Ishikawa (cell line): ENCODE measurements around the gene OPCML.

Experiments
- CEBPB ChIP-seq: IDR thresholded peaks from 2 replicates; pipeline ENCODE4 v1.6.1; 2012
- CREB1 ChIP-seq: IDR thresholded peaks from 2 replicates; pipeline ENCODE4 v1.6.1; 2012; ENCODE audit warnings: low read depth
- EGR1 ChIP-seq: IDR thresholded peaks from 2 replicates; pipeline ENCODE4 v1.6.1; 2012
- EP300 ChIP-seq: IDR thresholded peaks from 2 replicates; pipeline ENCODE4 v1.6.1; 2012; ENCODE audit warnings: borderline replicate concordance
- FOXM1 ChIP-seq: IDR thresholded peaks from 2 replicates; pipeline ENCODE4 v1.6.1; 2012; ENCODE audit warnings: low read depth, borderline replicate concordance
- NFIC ChIP-seq: IDR thresholded peaks from 2 replicates; pipeline ENCODE4 v1.6.1; 2012
- RAD21 ChIP-seq: IDR thresholded peaks from 2 replicates; pipeline ENCODE4 v1.6.1; 2012; ENCODE audit warnings: low read depth
- TAF1 ChIP-seq: IDR thresholded peaks from 2 replicates; pipeline ENCODE4 v1.6.1; 2012; ENCODE audit warnings: low read depth, mild to moderate bottlenecking
- TCF12 ChIP-seq: IDR thresholded peaks from 2 replicates; pipeline ENCODE4 v1.6.1; 2012; ENCODE audit warnings: low read depth
- TEAD4 ChIP-seq: IDR thresholded peaks from 2 replicates; pipeline ENCODE4 v1.6.1; 2012
- YY1 ChIP-seq: IDR thresholded peaks from 2 replicates; pipeline ENCODE4 v1.6.1; 2012; ENCODE audit warnings: low read depth
- ZBTB7A ChIP-seq: IDR thresholded peaks from 2 replicates; pipeline ENCODE4 v1.6.1; 2012; ENCODE audit warnings: low read depth
- TF ChIP-seq, protein P1 (sequence below): IDR thresholded peaks from 2 replicates; pipeline ENCODE4 v1.6.1; 2012; ENCODE audit warnings: low read depth, mild to moderate bottlenecking
- TF ChIP-seq, protein P2 (sequence below): IDR thresholded peaks from 2 replicates; pipeline ENCODE4 v1.6.1; 2012
- TF ChIP-seq, protein P3 (sequence below): IDR thresholded peaks from 2 replicates; pipeline ENCODE4 v1.6.1; 2012

The OPCML gene

DNA sequence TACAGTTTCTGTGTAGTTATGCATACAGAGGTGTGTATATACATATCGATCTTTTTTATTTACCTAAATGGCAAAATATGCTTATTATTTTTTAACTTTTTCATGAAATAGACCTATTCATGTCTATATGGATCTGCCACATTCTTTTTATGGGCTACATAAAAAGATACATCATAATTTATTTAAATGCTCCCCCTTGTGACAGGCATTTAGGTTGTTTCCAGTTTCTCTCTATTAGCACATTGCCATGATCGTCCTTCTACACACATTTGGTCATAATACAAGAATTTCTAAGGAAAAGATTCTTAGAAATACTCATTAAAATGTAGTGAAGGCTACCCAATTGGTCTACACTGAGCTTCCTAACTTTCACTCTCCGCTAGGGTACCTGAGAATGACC is 1067.4 kb downstream of the OPCML start:
- TF ChIP-seq FOXM1 (no peak), TCF12 (no peak), ZBTB7A (no peak), EGR1 (no peak), NFIC (no peak), TEAD4 (no peak), YY1 (no peak), TAF1 (no peak)
- TF ChIP-seq, protein P1, sequence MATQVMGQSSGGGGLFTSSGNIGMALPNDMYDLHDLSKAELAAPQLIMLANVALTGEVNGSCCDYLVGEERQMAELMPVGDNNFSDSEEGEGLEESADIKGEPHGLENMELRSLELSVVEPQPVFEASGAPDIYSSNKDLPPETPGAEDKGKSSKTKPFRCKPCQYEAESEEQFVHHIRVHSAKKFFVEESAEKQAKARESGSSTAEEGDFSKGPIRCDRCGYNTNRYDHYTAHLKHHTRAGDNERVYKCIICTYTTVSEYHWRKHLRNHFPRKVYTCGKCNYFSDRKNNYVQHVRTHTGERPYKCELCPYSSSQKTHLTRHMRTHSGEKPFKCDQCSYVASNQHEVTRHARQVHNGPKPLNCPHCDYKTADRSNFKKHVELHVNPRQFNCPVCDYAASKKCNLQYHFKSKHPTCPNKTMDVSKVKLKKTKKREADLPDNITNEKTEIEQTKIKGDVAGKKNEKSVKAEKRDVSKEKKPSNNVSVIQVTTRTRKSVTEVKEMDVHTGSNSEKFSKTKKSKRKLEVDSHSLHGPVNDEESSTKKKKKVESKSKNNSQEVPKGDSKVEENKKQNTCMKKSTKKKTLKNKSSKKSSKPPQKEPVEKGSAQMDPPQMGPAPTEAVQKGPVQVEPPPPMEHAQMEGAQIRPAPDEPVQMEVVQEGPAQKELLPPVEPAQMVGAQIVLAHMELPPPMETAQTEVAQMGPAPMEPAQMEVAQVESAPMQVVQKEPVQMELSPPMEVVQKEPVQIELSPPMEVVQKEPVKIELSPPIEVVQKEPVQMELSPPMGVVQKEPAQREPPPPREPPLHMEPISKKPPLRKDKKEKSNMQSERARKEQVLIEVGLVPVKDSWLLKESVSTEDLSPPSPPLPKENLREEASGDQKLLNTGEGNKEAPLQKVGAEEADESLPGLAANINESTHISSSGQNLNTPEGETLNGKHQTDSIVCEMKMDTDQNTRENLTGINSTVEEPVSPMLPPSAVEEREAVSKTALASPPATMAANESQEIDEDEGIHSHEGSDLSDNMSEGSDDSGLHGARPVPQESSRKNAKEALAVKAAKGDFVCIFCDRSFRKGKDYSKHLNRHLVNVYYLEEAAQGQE, result no peak

DNA sequence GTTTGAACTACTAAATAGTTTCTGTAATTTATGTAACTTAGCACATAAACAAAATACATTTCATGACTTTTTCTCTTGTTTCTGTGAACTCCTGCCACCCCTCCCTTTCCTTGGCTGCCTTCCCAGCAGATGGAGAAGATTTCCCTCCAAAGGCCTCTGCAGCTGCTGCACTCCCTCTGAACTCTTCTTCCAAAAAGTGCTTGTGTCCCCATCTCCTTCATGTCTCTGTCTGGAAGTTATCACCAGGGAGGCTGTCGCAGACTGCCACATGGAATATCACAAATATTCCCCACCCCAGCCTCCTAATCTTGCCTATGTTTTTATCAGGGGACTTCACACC is 1068.3 kb downstream of the OPCML start:
- TF ChIP-seq, protein P2, sequence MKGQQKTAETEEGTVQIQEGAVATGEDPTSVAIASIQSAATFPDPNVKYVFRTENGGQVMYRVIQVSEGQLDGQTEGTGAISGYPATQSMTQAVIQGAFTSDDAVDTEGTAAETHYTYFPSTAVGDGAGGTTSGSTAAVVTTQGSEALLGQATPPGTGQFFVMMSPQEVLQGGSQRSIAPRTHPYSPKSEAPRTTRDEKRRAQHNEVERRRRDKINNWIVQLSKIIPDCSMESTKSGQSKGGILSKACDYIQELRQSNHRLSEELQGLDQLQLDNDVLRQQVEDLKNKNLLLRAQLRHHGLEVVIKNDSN, result no peak
- TF ChIP-seq, protein P1, result no peak
- TF ChIP-seq CEBPB, result no peak
- no peak for TF ChIP-seq YY1
- TF ChIP-seq TEAD4, result no peak
- TF ChIP-seq, protein P3, sequence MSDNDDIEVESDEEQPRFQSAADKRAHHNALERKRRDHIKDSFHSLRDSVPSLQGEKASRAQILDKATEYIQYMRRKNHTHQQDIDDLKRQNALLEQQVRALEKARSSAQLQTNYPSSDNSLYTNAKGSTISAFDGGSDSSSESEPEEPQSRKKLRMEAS, result no peak
- no peak for TF ChIP-seq ZBTB7A
- no peak for TF ChIP-seq EGR1
- no peak for TF ChIP-seq CREB1
- TF ChIP-seq TCF12, result no peak
- TF ChIP-seq EP300, result no peak

DNA sequence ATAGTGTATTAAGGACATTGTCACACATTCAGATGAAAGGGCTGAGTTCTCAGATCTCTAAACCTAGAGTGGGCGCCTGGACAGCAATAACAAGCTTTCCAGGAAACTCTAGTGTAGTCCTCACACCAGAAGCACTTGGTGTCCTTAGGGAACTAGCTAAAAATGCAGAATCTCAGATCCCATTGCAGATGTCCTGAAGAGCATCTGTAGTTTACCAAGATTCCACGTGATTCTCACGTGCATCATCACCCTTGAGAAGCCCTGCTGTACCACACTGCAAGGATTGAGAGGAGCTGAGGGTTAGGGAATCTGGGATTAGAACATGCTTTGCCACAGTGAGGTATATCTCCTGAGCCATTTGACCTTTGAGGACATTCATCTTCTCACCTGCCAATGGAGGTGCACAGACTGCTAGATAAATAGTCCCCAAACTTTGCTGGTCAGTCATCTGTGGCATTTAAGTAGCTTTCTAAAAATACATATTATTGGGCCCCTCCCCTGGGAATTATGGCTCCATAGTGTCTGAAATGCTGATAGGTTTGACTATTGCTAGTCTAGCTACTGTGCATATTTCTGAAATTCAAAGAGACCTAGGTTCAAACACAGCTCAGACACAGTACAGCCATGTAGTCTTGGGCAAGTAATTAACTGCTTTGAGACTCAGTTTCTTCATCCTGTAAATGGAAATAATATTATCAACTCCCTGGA is 1068.9 kb downstream of the OPCML start:
- TF ChIP-seq FOXM1 (no peak), RAD21 (no peak), ZBTB7A (no peak), EGR1 (no peak), NFIC (no peak), CREB1 (no peak)
- TF ChIP-seq, protein P1, result no peak

DNA sequence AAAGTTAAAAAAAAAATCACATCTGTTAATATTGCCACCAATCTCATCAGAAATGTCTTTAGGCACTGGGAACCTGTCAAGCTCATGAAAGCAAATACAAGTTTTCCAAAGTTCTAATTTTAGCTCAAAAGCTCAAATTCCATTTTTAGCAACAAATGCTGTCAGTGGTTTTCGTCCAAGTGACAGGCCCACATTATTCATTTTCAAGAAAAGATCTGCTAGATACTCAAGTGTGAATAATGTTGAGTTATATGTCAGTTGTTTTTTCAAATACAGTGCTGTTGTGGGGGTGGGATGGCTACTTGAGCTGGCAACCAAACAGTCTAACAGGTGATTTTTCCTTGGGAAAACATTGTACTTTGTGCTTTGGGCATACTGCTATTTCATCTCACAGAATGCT is 1072.6 kb downstream of the OPCML start:
- no peak for TF ChIP-seq CEBPB
- TF ChIP-seq EP300, result no peak
- TF ChIP-seq, protein P2, result no peak
- TF ChIP-seq TEAD4, result no peak
- TF ChIP-seq YY1, result no peak
- no peak for TF ChIP-seq TCF12
- TF ChIP-seq, protein P1, result no peak
- no peak for TF ChIP-seq TAF1
- no peak for TF ChIP-seq EGR1
- TF ChIP-seq, protein P3, result no peak
- no peak for TF ChIP-seq ZBTB7A
- TF ChIP-seq CREB1, result no peak
- TF ChIP-seq NFIC, result no peak
- no peak for TF ChIP-seq FOXM1
- TF ChIP-seq RAD21, result no peak
